Measurements from ENCODE around the gene SP110.
"Not testable (repeated sequence)": the region's sequence is repeated elsewhere in the genome, so short reads cannot be mapped to it uniquely, and the experiment has no call there.

SP110 gene

GRCh38 chr2:230219419-230220331, at the start of gene SP110:
TSS of gene SP110 (minus strand) at chr2:230219984. CDS start at chr2:230216927, 3,057 bp downstream.
- peak; percentile 95 for DNase-seq (ENCODE audit: low read depth)

DNA sequence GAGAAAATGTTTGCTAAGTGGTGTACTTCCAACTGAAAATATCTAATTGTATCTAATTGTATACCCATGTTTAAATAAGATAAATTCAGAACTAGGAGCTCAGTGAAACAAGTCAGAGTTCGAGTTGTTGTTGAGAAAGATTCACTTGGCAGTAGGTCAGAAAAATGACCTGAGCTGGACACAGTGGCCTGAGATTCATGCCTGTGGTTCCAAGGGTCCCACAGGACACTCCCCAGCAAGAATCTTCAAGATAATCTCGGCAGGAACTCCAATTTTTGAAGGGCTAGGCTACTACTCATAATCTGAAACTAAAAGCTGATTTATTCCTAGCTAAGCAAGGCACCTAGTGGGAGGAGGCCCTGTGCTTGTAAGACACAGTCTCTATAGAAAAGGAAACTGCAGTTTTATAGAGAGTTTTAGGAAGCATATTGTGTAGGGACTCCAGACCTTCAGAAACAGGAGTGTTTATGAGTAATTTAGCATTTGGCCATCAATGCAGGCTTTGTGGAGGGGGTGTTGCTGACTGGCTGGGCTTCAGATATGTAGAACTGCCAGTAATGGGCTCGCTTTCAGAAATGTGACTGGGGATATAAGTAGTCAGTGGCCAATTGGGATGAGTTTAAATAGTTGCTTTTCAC, 48.9 kb upstream of the SP110 start:
- no peak for DNase-seq (ENCODE audit: low read depth)

DNA sequence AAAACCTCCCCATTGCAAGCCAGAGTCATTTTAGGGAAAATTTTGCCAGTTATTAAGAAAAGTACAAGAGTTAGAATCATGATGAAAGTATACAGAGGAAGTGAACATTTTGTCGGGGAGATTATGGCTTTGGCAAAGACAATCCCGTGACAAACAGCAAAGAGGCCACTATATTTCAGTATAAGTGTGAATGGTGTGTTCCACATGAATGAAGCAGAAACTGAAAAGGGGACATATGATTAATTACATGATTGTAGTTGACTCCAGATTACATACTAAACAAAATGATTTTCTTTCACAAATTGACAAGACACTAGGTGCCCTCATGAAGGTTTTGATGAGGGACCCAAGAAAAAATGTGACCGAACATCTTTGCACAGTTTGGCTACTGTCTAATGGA, 47.8 kb upstream of the SP110 start:
- DNase-seq (ENCODE audit: low read depth), result no peak

DNA sequence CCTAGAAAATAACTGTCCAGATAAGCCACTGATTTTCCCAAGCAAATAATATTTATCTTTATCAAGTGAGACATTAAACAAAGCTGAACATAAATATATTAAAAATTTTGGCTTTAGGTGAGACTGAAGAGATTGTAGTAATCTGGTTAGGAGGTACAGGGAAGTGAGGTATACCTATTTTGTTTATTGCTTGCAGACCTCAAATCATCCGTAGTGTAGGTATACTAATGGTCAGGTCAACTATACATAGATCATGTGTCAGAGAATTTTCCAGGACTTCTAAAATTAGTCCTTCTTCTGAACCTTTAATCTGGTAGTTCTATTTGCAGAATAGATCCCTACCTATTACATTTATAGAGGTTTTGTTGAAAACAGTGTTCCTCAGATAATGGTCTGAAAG, 47.3 kb upstream of the SP110 start:
- DNase-seq (ENCODE audit: low read depth), result no peak

DNA sequence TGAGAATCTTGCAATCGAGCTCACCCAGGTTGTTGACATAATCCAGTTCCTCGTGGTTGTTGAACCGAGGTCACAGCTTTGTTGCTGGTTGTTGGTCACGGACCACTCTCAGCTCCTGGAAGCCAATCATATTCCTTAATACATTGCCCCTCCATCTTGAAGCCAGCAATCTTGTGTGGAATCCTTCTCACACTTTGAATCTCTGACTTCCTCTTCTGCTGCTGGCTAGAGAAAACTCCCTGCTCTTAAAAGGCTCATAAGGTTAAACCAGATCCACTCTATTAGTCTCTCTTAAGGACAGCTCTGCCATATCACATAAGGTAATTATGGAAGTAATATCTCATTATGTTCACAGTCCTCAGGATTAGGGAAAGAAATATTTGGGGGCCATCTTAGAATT, 46.9 kb upstream of the SP110 start:
- no peak for DNase-seq (ENCODE audit: low read depth)

DNA sequence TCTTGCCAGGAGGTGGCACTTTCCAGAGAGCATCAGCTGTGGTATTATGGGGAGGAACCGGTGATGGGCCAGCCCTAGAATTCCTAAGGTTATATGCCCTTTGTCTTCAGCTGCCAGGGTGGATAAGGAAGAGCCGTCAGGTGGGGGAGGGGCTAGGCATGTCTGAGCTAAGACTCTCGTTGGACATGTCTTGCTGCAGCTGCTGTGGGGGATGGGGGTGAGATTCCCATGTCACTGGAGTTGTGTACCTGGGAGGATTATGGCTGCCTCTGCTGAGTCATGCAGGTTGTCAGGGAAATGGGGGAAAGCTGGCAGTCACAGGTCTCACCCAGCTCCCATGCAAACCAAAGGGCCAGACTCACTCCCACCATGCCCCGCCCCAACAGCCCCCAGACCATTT, 45.2 kb upstream of the SP110 start:
- DNase-seq (ENCODE audit: low read depth), result not testable (repeated sequence)

DNA sequence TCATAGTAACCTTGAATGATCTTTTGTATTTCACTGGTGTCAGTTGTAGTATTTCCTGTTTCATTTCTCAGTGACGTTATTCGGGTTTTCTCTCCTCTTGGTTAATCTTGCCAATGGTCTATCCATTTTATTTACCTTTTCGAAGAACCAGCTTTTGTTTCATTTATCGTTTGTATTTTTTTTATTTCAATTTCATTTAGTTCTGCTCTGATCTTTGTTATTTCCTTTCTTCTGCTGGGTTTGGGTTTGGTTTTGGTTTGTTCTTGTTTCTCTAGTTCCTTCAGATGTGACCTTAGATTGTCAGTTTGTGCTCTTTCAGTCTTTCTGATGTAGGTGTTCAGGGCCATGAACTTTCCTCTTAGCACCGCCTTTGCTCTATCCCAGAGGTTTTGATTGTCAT, 42.5 kb upstream of the SP110 start:
- no peak for DNase-seq (ENCODE audit: low read depth)

- no peak for DNase-seq (ENCODE audit: low read depth)
Observed at GRCh38 chr2:230258483-230258882, 38.7 kb upstream of the SP110 start.

DNA sequence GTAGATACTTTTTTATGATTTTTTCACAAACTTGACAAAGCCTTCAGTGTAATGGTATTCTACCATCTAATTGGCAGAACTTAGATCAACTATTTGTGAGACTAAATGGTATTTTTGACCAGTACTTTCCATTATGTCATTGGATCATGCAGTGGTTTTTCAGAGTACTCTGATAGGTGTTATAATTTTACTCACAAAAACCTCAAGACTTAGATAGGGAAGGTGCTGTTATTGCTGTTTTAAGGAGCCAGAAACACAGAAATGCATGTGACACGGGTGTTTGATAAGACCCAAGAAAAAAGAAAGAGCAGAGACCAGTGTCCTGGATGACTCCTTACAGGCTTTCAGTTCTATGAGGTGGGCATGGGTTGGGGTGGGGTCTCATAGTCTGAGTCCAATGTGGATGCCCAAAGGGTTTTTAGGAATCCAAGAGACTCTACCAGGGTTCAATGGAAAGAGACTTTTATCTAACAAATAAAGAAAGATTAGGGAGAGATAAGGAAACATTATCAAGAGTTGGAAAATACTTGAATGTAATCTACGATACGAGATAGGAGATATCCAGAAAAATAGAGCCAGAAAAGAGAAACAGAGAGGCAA, 37.0 kb upstream of the SP110 start:
- DNase-seq (ENCODE audit: low read depth), result no peak

DNA sequence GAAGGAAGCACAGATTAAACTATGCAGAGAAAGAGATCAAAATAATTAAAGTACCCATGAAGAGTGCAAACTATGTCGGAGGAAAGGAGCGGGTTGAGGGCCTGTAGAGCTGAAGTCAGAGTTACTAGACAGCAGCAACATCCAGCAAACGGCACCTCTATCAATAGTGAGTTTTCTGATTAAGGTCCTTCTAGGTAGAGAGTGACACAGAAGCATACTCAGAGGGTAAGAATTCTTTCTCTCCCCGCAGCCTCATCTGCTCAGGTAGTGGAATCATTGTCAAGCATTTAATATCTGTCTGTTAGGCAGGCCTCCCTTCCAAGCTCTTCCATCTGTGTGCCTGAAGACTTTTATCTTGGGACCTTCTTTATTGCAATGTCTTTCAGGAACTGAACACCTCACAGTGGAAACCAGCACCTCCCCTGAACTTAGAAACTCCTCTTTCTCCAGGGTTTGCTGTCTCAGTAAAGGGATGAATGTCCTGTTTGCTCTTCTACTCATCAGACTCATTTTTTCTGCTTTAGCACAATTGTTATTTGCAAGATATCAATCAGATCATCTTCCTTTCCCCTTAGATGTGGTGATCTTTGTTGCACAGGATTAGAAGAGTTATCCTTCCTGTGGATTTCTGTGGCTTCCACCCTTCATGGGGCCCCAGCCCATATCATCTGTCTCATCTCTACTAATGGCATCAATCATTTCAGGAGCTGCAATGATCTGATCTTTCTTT, 34.5 kb upstream of the SP110 start:
- no peak for DNase-seq (ENCODE audit: low read depth)

GRCh38 chr2:230250231-230250630, 30.4 kb upstream of the SP110 start:
- DNase-seq (ENCODE audit: low read depth), result no peak

DNA sequence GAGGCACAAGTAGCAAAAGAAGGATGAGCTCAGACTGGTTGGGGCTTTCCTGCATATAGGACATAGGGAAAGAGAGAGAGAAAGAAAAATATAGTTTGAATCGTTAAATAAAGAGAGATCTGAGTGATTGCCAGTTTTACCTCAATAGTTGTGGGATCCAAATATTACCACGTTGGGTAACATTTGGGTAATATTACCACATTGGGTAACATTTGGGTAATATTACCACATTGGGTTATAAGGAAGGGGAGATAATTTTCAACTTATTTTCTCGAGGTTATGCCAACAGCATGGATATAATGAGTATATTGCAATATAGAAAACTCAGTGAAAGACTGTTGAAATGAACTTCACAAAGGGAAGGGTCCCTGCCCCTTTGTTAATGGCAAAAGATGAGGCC, 26.4 kb upstream of the SP110 start:
- no peak for DNase-seq (ENCODE audit: low read depth)

- DNase-seq (ENCODE audit: low read depth), result no peak
Observed at GRCh38 chr2:230244211-230244610, 24.4 kb upstream of the SP110 start.

DNA sequence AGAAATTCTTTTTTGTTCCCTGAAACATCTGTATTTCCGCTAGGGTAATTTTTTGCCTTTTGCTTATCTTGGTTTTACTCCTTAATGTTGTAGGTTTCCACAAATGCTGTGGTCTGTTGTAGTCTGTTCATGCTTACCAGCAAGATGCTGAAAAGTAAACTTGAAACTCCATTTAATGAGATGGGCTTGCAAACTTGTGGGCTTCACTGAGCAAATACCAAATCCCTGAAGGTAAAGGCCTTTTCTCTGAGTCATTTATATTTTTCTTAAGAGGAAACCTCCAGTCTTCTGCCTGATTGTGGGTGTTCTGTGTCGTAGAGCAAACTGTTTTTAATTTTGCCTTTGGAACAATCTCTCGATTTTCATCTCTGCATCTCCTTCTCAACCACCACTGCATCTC, 15.1 kb upstream of the SP110 start:
- DNase-seq (ENCODE audit: low read depth), result no peak

GRCh38 chr2:230234122-230234722, 14.4 kb upstream of the SP110 start:
- no peak for DNase-seq (ENCODE audit: low read depth)

DNA sequence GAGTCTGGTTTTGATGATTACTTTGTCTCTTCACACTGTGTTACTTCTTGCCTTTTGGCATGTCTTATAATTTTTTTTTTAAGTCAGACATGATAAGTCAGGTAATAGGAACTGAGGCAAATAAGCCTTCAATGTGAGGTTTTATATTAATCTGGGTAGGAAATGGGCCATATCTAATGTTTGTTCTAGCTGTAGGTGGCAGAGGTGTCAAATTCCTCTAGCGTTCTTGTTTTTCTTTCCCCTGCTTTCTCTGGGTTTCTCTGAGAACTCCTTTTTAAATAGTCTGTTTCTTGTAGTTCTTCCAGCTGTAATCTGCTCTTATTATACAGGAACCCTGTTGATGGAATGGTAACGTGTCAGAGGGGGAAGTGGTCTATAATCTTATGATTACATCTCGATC, 11.5 kb upstream of the SP110 start:
- DNase-seq (ENCODE audit: low read depth), result no peak

- no peak for DNase-seq (ENCODE audit: low read depth)
Observed at GRCh38 chr2:230230496-230231200, 10.9 kb upstream of the SP110 start.

GRCh38 chr2:230230087-230230486, 10.3 kb upstream of the SP110 start:
- no peak for DNase-seq (ENCODE audit: low read depth)

DNA sequence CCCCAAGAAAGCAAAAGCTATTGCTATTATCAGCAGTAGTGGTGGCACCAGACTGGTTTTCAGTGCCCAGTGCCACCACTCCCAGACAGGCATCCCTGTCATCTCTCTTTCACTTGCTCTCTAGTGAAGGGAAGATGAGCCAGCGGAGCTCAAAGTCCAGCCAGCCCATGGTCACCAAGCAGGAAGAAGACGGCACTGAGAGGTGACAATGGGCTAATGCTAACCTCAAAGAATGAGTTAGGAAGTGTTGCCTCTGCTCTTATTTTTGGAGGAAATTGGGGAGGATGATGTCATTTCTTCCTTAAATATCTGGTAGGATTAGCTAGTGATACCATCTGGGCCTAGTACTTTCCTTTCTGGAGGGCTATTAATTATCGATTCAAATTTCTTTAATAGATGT, 7.4 kb upstream of the SP110 start:
- DNase-seq (ENCODE audit: low read depth), result no peak

DNA sequence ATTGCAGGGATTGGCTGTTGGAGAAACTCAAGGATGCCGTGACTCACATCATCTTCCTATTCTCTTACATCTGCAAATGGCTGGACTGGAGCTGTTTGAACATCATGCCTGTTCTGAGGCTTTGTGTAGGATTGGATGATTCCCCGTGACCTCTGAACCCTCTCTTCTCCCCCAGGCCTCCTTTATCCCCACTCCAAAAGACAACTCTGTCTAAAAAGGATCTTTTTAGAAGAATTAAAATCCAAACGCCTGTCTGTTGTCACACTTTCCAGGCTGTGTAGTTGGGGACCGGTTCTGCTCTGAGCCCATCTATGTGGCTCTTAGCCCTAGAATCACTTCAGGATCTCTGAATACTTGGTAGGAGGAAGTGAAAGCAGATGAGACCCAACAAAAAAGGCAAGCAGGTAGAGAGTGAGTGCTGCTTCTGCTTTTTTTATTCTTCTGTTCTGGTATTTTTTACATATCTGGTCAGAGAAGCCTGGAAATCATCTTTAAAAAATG, 6.3 kb upstream of the SP110 start:
- DNase-seq (ENCODE audit: low read depth), result no peak

- no peak for DNase-seq (ENCODE audit: low read depth)
Observed at GRCh38 chr2:230225486-230225885, 5.7 kb upstream of the SP110 start, which contains the start of gene SP140. TSS of gene SP140 (plus strand) at chr2:230225736. CDS start at chr2:230225845, 109 bp downstream.
